ENCODE measurements around the gene DNM1. TPM values are rescaled to one million over a fixed set of nuclear protein-coding genes. Genes with fewer than 3 reads are reported as not detected.

DNM1 gene
- total and polyA plus RNA-seq, 4 donors = 0.29 to 5.9 (median 1.1) TPM

DNA sequence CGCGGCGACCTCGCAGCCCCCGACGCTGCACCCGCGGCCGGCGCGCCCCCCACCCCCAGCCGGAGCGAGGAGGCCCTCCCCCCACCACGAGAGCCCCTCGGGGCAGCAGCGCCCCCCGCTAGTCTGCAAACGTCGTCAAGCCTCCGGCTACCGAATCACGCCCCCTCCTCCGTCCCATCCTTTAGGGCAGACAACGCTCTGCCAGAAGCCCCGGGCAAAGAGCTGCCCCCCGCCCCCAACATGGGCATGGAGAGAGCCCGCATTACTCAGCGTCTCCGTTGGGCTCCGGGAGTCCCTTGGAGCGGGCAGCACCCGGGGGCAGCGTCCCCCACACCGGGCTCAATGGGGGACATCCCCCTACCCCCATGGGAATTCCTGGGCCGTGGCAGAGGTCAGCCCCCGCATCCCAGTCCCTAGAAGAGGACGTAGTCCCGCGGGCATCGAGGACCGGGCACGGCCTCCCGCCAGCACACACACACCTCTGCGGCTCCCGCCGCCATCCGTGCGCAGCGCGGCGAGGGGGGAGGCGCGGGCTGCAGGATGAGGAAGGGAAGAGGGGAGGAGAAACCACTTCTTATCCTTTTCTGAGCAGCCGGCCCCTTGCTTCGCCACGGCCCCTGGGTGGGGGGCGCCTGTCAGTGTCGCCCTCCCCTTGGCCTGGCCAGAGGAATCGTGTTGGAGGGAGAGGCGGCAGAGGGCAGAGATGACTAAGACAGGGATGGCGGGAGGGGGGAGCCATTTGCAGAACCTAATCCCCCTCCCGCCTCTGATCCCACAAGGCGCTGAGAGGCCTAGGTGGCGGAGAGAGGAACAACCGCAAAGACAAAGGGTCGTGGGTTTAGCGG, 750 bp downstream of the DNM1 start:
- H3K9ac ChIP-seq (ENCODE audit: low read depth in 1 of 2, low read length in 2 of 2) = no peak overlapping the region
- H3K9me3 ChIP-seq (ENCODE audit: control insufficient read depth in 4 of 4, low read length in 3 of 4) = no peaks in the 10 kb centered on the region
- H3K4me1 ChIP-seq (ENCODE audit: control insufficient read depth in 4 of 4, insufficient read depth in 4 of 4, low read length in 3 of 4) = peaks cover 3 to 36% (median 25%) of the 10 kb centered on the region in 4 donors
- TF ChIP-seq, protein P1, sequence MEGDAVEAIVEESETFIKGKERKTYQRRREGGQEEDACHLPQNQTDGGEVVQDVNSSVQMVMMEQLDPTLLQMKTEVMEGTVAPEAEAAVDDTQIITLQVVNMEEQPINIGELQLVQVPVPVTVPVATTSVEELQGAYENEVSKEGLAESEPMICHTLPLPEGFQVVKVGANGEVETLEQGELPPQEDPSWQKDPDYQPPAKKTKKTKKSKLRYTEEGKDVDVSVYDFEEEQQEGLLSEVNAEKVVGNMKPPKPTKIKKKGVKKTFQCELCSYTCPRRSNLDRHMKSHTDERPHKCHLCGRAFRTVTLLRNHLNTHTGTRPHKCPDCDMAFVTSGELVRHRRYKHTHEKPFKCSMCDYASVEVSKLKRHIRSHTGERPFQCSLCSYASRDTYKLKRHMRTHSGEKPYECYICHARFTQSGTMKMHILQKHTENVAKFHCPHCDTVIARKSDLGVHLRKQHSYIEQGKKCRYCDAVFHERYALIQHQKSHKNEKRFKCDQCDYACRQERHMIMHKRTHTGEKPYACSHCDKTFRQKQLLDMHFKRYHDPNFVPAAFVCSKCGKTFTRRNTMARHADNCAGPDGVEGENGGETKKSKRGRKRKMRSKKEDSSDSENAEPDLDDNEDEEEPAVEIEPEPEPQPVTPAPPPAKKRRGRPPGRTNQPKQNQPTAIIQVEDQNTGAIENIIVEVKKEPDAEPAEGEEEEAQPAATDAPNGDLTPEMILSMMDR (IDR thresholded peaks at IDR 0.05; ENCODE audit: low read depth, low read length, missing input control) = no peak
- no peak for TF ChIP-seq FOXA1 (IDR thresholded peaks at IDR 0.05)
- TF ChIP-seq, protein P2, sequence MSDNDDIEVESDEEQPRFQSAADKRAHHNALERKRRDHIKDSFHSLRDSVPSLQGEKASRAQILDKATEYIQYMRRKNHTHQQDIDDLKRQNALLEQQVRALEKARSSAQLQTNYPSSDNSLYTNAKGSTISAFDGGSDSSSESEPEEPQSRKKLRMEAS (IDR thresholded peaks at IDR 0.05) = no peak
- no peak for TF ChIP-seq HNF4A (conservative IDR thresholded peaks at IDR 0.05)
- TF ChIP-seq RXRA (IDR thresholded peaks at IDR 0.05) = no peak
- TF ChIP-seq YY1 (IDR thresholded peaks at IDR 0.05) = no peak
- TF ChIP-seq TAF1 (conservative IDR thresholded peaks at IDR 0.05) = no peak
- TF ChIP-seq GABPA (IDR thresholded peaks at IDR 0.05 in 1 of 2, conservative IDR thresholded peaks at IDR 0.05 in 1 of 2) = no peak
- no peak for TF ChIP-seq NR2F2 (IDR thresholded peaks at IDR 0.05)
- H3K27ac ChIP-seq (ENCODE audit: low read depth in 1 of 2, low read length in 2 of 2) = peak overlapping the region; percentile 33 to 53
- H3K36me3 ChIP-seq (ENCODE audit: control insufficient read depth in 4 of 4, insufficient read depth in 3 of 4, low read depth in 1 of 4, low read length in 3 of 4) = no peaks in the 10 kb centered on the region
- no peak for DNase-seq (ENCODE audit: low spot score)
- H3K27me3 ChIP-seq (ENCODE audit: control insufficient read depth in 4 of 4, insufficient read depth in 4 of 4, low read length in 3 of 4) = no peaks in the 10 kb centered on the region
- WGBS = 4% methylated on average over 67 of the region's 67 CpGs
- H3K4me3 ChIP-seq (ENCODE audit: low read depth in 1 of 3, low read length in 3 of 3) = peak overlapping the region in 2 of 3 donors; percentile 37 to 53

DNA sequence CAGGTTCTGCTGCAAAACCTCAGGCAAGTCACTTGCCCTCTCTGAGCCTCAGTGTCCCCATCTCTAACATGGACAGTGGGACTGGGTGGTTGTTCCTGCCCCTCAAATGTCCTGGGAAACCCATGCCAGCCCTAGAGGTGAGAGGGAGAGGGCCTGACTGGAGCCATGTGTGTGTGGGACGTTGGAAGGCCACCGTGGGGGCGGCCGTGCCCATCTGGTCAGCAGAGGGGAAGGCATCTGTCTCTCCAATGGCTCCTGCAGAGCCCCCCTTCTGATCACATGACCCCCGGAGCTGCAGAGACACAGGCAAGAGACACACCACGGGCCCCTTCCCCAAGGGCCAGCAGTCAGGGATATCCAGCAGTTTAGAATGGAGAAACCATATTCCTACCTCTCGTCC, 1.7 kb downstream of the DNM1 start:
- no peak overlapping the region for H3K9ac ChIP-seq (ENCODE audit: low read depth in 1 of 2, low read length in 2 of 2)
- H3K4me1 ChIP-seq (ENCODE audit: control insufficient read depth in 4 of 4, insufficient read depth in 4 of 4, low read length in 3 of 4) = peaks cover 3 to 45% (median 28%) of the 10 kb centered on the region in 4 donors
- H3K27ac ChIP-seq (ENCODE audit: low read depth in 1 of 2, low read length in 2 of 2) = peak overlapping the region; percentile 33 to 53
- H3K9me3 ChIP-seq (ENCODE audit: control insufficient read depth in 4 of 4, low read length in 3 of 4) = no peaks in the 10 kb centered on the region
- H3K36me3 ChIP-seq (ENCODE audit: control insufficient read depth in 4 of 4, insufficient read depth in 3 of 4, low read depth in 1 of 4, low read length in 3 of 4) = no peaks in the 10 kb centered on the region
- peak overlapping the region in 1 of 3 donors; percentile 6 for H3K4me3 ChIP-seq (ENCODE audit: low read depth in 1 of 3, low read length in 3 of 3)
- no peak for DNase-seq (ENCODE audit: low spot score)
- no peaks in the 10 kb centered on the region for H3K27me3 ChIP-seq (ENCODE audit: control insufficient read depth in 4 of 4, insufficient read depth in 4 of 4, low read length in 3 of 4)
- TF ChIP-seq NR2F2 (IDR thresholded peaks at IDR 0.05) (no peak), RAD21 (IDR thresholded peaks at IDR 0.05) (no peak), GABPA (IDR thresholded peaks at IDR 0.05 in 1 of 2, conservative IDR thresholded peaks at IDR 0.05 in 1 of 2) (no peak), TAF1 (conservative IDR thresholded peaks at IDR 0.05) (no peak), FOXA2 (IDR thresholded peaks at IDR 0.05) (no peak), HNF4G (IDR thresholded peaks at IDR 0.05) (no peak), SP1 (IDR thresholded peaks at IDR 0.05) (no peak), EGR1 (IDR thresholded peaks at IDR 0.05; ENCODE audit: low read depth in 2 of 2) (no peak), JUND (IDR thresholded peaks at IDR 0.05) (no peak), YY1 (IDR thresholded peaks at IDR 0.05) (no peak), RXRA (IDR thresholded peaks at IDR 0.05) (no peak), HNF4A (conservative IDR thresholded peaks at IDR 0.05) (no peak), FOXA1 (IDR thresholded peaks at IDR 0.05) (no peak)
- TF ChIP-seq, protein P2 (IDR thresholded peaks at IDR 0.05) = no peak
- TF ChIP-seq, protein P3, sequence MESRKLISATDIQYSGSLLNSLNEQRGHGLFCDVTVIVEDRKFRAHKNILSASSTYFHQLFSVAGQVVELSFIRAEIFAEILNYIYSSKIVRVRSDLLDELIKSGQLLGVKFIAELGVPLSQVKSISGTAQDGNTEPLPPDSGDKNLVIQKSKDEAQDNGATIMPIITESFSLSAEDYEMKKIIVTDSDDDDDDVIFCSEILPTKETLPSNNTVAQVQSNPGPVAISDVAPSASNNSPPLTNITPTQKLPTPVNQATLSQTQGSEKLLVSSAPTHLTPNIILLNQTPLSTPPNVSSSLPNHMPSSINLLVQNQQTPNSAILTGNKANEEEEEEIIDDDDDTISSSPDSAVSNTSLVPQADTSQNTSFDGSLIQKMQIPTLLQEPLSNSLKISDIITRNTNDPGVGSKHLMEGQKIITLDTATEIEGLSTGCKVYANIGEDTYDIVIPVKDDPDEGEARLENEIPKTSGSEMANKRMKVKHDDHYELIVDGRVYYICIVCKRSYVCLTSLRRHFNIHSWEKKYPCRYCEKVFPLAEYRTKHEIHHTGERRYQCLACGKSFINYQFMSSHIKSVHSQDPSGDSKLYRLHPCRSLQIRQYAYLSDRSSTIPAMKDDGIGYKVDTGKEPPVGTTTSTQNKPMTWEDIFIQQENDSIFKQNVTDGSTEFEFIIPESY (IDR thresholded peaks at IDR 0.05) = no peak
- TF ChIP-seq, protein P4, sequence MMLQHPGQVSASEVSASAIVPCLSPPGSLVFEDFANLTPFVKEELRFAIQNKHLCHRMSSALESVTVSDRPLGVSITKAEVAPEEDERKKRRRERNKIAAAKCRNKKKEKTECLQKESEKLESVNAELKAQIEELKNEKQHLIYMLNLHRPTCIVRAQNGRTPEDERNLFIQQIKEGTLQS (IDR thresholded peaks at IDR 0.05) = no peak
- TF ChIP-seq, protein P5, sequence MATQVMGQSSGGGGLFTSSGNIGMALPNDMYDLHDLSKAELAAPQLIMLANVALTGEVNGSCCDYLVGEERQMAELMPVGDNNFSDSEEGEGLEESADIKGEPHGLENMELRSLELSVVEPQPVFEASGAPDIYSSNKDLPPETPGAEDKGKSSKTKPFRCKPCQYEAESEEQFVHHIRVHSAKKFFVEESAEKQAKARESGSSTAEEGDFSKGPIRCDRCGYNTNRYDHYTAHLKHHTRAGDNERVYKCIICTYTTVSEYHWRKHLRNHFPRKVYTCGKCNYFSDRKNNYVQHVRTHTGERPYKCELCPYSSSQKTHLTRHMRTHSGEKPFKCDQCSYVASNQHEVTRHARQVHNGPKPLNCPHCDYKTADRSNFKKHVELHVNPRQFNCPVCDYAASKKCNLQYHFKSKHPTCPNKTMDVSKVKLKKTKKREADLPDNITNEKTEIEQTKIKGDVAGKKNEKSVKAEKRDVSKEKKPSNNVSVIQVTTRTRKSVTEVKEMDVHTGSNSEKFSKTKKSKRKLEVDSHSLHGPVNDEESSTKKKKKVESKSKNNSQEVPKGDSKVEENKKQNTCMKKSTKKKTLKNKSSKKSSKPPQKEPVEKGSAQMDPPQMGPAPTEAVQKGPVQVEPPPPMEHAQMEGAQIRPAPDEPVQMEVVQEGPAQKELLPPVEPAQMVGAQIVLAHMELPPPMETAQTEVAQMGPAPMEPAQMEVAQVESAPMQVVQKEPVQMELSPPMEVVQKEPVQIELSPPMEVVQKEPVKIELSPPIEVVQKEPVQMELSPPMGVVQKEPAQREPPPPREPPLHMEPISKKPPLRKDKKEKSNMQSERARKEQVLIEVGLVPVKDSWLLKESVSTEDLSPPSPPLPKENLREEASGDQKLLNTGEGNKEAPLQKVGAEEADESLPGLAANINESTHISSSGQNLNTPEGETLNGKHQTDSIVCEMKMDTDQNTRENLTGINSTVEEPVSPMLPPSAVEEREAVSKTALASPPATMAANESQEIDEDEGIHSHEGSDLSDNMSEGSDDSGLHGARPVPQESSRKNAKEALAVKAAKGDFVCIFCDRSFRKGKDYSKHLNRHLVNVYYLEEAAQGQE (IDR thresholded peaks at IDR 0.05) = no peak
- TF ChIP-seq, protein P1 (IDR thresholded peaks at IDR 0.05; ENCODE audit: low read depth, low read length, missing input control) = no peak
- 87% methylated on average over 7 of the region's 7 CpGs for WGBS

Measured in liver (tissue), 9 donors.